Stimulated activated CD4-positive, alpha-beta T cell treated with anti-CD3 and anti-CD28 coated beads, TNF-alpha, amount 100 ng/mL, for 4 hours (primary cell): Measurements from ENCODE around the gene FAHD1.
"Not testable (repeated sequence)": the region's sequence is repeated elsewhere in the genome, so short reads cannot be mapped to it uniquely, and the experiment has no call there.

ENCODE experiments used
- DNase-seq, 3 experiments: peaks; one replicate each; pipeline ENCODE4 v3.0.0-alpha.2; 2020; ENCODE audit warnings: low read depth in 3 of 3

Gene FAHD1

DNA sequence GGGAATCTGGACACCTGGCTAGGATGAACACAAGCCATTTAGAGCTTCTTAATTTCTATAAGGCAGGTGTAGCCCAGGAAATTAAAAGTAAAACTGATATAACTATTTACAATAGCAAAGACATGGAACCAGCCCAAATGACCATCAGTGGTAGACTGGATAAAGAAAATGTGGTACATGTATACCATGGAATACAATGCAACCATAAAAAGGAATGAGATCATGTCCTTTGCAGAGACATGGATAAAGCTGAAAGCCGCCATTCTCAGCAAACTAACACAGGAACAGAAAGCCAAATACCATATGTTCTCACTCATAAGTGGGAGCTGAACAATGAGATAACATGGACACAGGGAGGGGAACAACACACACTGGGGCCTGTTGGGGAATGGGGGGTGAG, 19.4 kb downstream of the FAHD1 start:
- DNase-seq = no peak

DNA sequence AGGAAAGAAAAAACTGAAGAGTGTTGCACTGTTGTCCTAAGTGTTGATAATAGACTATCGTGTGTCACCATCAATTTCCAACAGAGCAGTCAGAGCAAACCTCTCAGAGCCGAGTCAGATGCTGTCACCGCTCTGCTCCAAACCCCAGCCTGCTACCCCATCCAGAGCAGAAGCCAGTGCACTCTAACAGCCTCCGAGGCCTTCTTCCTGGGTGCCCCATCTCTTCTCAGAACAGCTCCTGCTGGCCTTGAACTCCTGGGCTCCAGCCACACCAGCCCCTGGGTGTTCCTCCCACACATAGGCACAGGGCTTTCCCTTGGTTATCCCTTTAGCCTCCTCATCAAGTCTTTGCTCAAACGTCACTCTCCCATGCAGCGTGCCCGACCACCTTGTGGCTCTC, 24.0 kb downstream of the FAHD1 start:
- DNase-seq = no peak

DNA sequence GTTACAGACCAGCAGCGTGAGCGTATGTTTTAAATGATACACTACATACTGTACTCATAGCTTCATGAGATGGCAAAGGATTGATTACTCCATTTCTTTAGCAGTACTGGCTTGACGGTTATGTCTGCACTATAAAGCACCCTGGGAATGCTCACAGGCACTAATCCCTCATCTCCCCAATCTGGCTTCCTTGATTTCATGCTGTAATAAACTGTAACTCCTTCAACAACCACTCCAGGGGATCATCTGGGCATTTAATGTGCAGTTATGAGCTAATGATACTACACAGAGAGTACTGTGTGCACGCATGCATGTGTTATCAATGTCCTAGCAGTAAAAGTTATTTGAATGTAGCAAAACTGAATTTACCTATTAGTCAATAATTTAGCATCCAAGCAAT, 24.8 kb downstream of the FAHD1 start:
- no peak for DNase-seq

DNA sequence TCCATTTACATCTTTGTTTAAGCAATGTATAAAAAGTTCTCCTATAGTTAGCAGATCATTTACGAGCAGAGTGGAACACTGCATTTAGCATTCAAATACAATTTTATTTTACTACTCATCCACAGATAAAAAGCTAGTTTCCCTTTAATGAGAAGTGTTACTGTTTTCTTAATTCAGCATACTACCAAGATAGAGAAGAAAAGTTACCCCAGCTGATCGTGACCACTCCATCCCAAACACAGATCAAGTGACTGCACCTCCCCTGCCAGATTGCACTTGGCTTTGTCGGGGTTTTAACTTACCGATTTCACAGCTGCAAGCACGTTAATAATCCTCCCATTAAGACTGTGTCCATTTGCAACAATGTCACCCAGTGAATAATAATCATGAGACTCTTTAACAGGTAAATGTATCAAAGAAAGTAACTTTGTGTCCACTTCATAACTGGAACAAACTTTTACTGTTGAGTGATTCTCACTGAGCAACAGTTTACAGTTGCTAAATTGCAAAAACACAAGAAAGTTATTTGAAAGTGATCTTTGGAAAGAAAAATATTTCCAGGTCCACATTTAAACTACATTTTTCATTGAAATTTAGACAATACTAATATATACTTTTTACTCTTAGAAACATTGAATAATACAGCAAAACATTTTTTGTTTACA, 30.6 kb downstream of the FAHD1 start:
- no peak for DNase-seq

DNA sequence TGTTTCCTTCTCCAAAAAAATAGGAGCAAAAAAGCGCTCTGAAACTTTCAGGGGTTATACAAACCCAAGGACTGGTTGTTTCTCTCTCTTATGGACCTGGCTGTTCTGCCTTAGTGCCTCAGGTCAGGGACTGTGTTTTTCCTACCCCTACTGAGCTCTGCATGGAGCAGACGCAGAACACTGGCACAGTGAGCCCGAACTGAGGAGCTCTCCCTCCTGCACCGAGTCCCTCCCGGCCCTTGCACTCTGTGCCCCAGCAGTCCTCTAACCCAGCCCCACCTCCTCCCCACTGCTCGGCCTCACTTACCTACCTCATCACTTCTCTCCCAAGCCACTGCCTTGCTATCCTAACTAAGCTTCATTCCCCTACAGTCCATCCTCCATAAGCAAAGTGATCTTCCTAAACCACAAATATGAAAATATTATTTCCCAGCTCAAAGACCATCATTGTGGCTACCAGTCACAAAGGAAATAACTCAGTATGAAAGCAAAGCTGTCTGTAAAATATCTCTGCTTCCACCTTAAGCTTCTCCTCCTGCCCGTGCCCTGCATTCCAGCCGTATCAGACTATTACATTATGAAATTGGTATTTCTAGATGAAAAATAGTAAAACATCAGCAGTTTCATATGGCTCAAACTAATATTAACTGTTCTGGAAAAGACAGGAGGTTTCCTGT, 31.3 kb downstream of the FAHD1 start:
- DNase-seq = no peak

DNA sequence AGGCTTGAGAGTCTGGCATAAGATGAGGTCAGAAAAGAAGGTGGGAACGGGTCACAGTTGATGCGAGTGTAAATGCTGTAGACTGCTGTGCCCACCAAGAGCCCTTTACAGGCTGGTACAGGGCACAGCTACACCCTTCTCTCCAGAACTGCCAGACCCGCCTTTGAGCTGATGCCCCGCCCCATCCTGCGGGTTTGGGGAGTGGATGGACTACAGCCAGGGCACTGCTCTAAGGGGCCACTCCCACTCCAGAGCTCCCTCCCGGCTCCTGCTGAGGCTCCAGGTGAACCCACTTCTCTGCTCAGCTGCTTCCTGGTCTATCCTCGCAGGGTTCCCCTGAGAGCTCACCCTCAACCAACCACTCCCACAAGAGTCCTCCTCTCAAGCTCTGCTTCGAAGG, 32.6 kb downstream of the FAHD1 start:
- DNase-seq = no peak

DNA sequence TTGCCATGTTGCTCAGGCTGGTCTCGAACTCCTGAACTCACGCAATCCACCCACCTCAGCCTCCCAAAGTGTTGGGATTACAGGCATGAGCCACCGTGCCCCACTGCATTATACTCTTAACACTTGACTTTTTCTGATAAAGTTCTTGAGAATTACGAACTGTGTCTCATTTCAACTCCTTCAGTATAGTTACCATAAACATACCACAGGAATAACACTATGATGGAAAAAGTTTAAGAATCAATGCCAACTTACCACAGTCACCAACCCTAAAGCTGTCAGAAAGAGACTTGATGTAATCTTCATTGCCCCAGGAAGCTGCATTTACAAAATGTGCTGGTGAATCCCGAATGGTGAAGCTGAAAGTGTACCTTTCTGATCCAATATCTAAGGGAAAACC, 34.7 kb downstream of the FAHD1 start:
- no peak for DNase-seq

DNA sequence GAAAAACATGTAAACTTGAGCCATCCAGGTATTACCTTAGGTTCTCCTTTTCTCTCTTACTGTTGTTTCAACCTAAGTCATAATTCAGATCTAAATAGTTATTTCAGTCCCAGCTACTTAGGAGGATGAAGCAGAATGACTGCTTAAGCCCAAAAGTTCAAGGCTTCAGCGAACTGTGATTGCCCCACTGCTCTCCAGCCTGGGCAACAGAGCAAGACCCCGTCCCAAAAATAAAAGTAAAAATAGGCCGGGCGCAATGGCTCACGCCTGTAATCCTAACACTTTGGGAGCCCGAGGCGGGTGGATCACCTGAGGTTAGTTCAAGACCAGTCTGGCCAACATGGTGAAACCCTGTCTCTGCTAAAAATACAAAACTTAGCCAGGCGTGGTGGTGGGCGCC, 35.4 kb downstream of the FAHD1 start:
- no peak for DNase-seq

DNA sequence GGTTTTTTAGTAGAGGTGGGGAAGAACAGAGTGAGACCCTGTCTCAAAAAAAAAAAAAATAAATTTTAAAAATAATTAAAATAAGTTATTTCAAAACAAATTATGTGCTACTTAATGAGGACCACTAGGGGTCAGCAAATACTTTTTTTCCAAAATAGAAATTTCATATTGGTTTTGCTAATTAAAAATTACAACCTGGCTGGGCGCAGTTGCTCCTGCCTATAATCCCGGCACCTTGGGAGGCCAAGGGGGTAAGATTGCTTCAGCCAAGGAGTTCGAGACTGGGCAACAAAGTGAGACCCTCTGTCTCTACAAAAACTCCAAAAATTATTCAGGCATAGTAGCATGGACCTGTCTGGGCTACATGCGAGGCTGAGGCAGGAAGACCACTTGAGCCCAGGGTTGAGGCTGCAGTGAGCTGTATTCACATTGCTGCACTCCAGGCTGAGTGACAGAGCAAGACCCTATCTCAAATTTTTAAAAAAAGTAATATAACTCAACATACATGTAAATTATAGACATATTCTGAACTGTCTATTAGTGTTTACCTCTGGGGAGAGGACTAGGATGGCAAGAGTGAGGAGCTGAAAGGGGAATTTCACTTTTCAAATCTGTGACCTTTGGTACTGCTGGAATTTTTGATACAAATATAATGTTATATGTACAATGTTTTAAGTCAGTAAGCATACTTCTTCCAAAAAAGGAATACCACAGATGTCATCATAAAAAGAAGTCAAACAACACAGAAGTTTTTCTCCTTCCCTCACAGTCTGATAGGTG, 36.9 kb downstream of the FAHD1 start:
- DNase-seq = no peak

DNA sequence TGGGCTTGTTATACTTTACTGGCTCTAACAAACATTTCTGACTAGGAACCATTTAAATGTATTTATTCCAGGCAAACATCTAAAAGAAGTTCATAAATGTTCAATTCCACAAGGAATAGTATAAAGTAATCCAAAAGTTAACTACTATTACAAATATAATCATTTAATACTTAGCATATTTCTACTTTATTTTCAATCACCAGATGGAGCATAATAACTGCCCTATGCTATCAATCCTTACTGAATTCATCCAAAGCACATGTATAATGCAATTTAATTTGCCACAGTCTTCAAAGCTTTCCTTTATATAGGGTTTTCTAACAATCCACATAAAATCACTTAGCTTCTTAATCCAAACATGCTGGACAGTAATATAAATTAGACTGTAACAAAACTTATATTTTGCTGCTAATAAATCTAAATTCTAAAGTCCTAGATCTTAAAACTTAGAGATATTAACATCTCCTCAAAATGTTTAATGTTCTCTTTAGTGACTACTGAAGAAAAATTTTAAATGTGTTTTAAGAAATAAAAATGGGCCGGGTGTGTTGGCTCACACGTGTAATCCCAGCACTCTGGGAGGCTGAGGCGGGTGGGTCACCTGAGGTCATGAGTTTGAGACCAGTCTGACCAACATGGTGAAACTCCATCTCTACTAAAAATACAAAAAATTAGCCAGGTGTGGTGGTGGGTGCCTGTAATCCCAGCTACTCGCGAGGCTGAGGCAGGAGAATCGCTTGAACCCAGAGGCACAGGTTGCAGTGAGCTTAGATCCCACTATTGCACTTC, 39.1 kb downstream of the FAHD1 start:
- no peak for DNase-seq

DNA sequence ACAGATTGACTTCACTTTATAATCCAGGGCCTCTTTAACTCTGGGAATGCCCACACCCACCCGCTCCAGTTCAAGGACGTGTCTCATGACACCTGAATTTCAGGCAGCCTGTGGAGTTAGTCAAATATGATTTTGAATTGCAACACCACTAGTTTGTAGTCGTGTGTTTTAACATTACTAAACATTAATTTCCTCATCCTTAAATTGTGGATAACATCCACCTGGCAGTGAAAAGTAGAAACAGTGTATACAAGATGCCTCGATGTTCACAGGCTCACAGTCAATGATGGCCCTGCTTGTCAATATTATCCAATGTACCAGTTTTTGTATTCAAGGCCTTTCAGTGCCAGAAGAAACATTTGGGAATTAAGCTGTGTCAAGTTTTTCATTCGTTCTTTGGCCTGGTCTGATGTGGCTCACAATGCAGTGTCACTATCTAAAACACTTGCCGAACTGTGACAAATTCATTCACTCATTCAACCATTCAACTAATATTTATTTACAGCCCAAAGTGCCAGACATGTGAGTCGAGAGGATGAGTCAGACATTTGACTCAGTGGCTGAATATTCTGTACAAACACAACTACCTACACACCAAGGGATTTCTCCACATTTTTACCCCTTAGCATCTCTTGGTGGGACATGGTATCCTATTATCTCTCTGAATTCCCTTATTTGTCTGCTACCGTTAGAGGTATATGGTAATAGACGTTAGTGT, 43.5 kb downstream of the FAHD1 start:
- no peak for DNase-seq

DNA sequence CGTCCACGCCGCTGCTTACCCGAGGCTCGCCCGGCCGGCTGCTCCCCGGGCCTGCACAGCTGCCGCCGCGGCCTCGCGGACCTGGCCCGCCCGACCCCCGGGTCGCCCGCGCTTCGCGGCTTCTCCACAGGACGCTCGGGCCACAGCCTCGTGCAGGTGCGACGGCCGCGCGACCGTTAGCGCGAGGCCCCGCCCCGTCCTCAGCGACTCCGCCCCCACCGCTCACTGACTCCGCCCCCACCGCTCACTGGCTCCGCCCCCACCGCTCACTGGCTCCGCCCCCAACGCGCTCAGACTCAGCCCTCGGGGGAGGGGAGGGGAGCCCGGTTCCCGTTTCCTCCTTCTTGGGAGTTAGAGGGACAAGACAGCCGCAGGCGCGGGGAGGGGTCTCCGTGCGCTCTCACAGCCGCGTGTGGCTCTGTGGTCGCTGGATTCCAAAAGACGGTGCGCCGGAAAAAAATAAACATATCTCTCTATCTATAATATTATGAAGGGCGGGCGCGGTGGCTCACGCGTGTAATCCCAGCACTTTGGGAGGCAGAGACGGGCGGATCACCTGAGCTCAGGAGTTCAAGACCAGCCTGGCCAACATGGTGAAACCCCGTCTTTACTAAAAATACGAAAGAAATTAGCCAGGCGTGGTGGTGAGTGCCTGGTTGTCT, 45.1 kb downstream of the FAHD1 start, which contains the start of gene MEIOB:
MEIOB (minus strand) TSS at position 191 of the 662 bp plus-strand sequence. CDS start 3,989 bp downstream, outside the sequence.
- no peak for DNase-seq

DNA sequence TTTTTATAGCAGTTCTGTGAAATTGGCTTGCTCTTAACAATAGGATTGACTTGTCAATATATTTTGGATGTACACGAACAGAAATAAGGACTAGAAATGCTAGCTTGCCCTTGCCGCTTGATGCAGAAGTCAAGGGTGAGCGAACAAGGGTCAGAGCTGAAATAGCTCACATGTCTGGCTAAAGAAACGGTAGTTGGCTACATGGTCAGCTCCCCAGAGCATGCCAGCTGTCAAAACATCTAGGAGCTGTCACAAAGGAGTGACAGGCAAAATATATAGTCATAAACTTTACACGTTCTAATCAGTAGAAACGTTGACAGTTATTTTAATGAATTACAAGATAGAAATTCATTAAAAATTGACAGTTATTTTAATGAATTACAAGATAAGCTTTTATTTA, 47.8 kb downstream of the FAHD1 start:
- no peak for DNase-seq

DNA sequence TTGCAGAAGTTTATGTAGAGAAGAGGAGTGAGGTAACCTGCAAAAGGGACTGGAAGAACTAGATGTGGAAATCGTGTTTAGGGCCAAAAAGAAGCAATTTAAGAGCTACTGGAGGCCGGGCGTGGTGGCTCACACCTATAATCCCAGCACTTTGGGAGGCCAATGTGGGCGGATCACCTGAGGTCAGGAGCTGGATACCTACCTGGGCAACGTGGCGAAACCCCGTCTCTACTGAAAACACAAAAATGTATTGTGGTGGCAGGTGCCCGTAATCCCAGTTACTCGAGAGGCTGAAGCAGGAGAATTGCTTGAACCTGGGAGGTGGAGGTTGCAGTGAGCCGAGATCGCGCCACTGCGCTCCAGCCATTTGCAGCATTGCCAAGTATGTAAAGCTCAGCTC, 49.1 kb downstream of the FAHD1 start:
- DNase-seq = not testable (repeated sequence)

DNA sequence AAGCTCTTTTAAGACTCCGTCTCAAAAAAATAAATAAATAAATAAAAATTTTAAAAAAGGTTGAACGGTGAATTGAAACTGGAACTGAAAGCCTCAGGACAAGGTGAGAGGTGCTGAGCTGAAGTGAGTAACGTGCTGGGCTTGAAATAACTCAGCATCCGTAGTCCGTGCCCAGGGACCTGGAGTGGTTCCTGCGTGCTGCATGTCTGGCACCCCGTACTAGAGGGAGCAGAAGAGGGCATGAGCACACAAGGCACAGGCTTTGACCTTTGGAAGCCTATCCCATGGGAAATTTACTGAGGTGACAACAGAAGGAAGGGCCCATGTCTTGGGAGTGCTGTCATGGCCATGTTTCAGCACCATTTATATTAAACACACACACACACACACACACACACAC, 49.5 kb downstream of the FAHD1 start:
- no peak for DNase-seq

DNA sequence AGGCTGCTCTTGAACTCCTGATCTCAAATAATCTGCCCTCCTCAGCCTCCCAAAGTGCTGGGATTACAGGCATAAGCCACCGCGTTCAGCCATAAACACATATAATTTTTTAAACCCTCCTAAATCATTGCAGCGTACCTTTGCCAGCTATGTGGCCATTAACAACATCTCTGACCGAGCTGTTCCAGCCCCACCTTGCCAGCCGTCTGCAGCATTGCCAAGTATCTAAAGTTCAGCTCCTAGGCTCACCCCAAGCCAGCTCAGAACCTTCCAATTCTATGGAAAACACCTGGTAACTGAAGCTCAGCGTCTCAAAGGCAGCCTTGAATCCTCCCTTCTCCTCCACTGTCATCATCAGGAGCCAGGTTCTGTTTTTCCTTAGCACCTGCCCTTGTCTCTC, 50.1 kb downstream of the FAHD1 start:
- DNase-seq = no peak

DNA sequence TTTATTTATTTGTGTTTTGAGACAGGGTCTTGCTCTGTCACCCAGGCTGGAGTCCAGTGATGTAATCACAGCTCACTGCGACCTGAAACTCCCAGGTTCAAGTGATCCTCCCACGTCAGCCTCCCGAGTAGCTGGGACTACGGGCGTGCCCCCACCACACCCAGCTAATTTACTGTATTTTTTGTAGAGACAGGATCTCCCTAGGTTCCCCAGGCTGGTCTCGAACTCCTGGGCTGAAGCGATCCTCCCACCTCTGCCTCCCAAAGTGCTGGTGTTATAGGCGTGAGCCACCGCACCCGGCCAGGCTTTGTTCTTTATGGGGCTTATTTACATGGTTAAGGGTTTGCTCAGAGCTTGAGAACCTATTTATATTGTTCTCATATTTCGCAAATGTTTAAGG, 50.8 kb downstream of the FAHD1 start:
- DNase-seq = no peak

DNA sequence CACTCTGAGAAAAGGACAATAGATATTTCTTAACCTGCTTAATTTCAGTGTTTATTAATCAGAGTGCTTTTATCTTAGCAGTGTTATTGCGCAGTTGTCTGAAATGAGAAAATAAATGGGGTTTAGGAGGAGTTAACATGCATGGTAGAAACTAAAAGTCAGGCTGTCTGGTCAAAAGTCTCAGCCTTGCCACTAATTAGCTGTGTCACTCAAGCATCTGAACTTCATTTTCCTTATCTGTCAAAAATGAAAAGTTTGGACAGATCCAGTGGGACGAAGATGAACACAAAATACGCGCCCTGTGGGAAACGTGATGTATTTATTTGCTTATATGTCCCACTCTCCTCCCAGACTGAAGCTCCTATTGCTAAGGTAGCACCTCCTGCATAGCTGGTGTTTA, 51.2 kb downstream of the FAHD1 start:
- DNase-seq = no peak
